D721Med (cell line): ENCODE results near the gene MDGA2.

Experiments used
- DNase-seq: peaks from one replicate; pipeline ENCODE4 v3.0.0; 2011; ENCODE audit warnings: low spot score; ENCODE audit not compliant: insufficient read length
- FAIRE-seq: peaks from 2 replicates; lab custom pipeline; 2011; peaks lifted over from hg19 to GRCh38; lab: Jason Lieb, UNC
- TF ChIP-seq, protein P1 (sequence below): IDR thresholded peaks from 2 replicates; pipeline ENCODE4 v1.5.1; 2012; ENCODE audit warnings: mild to moderate bottlenecking, control low read depth; ENCODE audit not compliant: insufficient read depth; ENCODE audit errors: missing control alignments

MDGA2 gene

DNA sequence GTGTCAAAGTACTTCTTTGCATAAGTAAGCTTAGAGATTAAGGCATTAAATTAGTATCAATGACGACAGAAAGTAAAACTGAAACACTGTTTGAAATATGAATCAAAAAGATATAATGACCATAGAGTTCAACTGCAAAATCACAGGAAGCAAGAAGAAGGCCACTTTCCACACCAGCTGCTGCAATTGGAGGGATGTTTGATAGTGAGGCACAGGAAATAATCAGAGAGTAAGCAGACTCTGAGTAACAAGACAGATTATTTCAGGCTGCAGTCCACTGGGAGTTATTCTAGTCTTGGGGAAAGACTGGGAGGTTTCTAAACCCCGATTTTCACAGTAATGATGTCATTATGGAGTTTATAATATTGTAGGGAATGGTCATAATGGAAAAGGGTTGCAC is 12.9 kb downstream of the MDGA2 start:
- no peak for FAIRE-seq
- no peak for DNase-seq

DNA sequence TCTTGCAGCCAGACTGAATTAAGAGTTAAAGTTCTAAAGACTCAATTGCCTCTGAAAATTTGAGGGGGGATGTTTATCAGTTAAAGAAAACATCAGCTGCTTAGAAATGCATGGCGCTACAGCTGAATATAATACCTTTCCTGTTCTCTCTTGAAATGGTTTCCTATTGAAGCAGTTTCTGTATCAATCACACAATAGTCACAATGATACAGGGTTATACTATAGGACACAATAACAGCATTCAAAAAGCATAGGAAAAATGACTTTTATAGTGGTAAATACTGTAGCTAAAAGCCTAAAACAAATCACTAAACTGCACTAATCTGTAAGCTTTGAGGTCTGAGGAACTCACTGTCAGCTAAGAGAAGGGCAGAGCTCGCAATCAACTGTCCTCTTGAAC is 15.2 kb downstream of the MDGA2 start:
- DNase-seq (no peak), FAIRE-seq (no peak)
- TF ChIP-seq, protein P1, sequence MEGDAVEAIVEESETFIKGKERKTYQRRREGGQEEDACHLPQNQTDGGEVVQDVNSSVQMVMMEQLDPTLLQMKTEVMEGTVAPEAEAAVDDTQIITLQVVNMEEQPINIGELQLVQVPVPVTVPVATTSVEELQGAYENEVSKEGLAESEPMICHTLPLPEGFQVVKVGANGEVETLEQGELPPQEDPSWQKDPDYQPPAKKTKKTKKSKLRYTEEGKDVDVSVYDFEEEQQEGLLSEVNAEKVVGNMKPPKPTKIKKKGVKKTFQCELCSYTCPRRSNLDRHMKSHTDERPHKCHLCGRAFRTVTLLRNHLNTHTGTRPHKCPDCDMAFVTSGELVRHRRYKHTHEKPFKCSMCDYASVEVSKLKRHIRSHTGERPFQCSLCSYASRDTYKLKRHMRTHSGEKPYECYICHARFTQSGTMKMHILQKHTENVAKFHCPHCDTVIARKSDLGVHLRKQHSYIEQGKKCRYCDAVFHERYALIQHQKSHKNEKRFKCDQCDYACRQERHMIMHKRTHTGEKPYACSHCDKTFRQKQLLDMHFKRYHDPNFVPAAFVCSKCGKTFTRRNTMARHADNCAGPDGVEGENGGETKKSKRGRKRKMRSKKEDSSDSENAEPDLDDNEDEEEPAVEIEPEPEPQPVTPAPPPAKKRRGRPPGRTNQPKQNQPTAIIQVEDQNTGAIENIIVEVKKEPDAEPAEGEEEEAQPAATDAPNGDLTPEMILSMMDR, result no peak

More for the DNA sequence above, 12.9 kb downstream of the MDGA2 start:
- TF ChIP-seq, protein P1, result no peak

DNA sequence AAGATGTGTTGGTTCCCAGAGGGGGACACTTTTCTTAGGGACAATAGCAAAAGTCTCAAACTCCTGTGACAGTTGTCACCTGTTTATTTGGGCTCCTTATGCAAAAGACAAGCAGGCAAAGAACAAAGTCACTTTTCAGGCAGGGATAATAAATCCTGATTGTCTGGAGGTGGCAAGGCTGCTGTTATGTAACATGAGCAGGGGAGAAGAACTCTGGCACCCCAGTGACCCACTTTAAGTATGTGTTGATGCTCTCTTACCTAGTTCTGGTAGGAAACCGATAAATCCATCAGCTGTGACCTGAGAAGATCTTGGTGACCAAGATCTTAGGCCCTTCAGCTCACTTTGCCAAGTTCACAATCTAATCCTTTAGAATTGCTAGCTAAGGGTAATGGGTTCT is 17.4 kb downstream of the MDGA2 start:
- DNase-seq (no peak), FAIRE-seq (no peak)
- TF ChIP-seq, protein P1, result no peak

DNA sequence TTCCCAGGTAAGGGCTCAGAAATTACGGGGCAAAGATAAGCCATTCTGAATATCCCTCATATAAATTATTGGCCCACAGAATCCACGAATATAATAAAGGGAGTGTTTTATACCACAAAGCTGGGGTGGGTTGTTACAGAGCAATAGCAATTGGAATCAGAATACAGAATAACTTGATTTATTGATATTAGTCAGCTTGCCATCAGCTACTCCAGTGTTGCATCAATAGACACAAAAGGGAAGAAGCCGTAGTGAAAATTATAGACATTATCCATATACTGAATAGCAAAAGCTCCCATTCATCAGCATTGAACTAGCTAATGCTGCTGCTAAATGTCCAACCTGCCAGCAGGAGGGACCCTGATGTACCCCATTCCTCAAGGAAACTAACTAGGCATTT is 18.3 kb downstream of the MDGA2 start:
- DNase-seq, result no peak
- FAIRE-seq, result no peak
- TF ChIP-seq, protein P1, result no peak

DNA sequence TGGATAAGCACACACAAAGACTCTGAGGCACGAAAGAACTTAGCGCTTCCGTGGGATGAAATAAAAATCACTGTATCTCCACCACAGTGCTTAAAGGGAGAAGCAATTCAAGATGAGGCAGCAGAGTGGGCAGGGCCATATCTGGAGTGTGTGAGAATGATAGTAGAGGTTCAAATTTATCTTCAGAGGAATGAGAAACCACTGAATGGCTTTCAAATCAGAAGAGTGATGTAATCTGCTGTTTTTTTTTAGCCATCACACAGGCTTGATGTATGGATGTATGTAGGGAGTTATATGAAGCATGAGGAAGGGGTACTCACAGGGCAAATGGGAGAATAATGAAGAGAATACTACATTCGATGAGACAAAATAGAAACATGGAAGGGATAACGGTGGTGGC is 24.1 kb downstream of the MDGA2 start:
- TF ChIP-seq, protein P1, result no peak
- no peak for DNase-seq
- no peak for FAIRE-seq

DNA sequence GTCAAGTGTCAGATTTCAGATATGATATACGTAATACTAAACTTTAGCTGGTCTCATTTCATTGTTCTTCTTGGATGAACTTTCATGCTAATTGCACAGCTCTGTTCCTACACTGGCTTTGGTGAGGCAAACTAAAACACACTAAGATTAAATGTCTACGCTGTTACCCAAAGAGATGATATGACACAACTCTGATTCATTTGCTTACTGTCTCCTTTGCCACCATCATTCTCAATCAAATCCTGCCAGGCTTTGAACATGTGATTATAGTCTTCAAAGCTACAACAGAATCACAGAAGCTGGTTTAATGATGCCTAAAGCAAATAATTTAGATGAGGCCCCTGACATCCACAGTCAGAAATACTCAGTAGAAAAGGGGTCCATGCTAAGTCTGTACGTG is 37.7 kb downstream of the MDGA2 start:
- no peak for FAIRE-seq

More for the DNA sequence above, 37.7 kb downstream of the MDGA2 start:
- no peak for DNase-seq
- TF ChIP-seq, protein P1, result no peak
